Measurements from ENCODE around the gene CMTR1. TPM values are rescaled to one million over a fixed set of nuclear protein-coding genes. Genes with fewer than 3 reads are reported as not detected.
A peak's percentile ranks its signal among the peaks of the same experiment; 100 is the strongest.

The CMTR1 gene
- total and polyA plus RNA-seq, 9 donors: 18.7 to 45.0 (median 38.4) TPM

- intact Hi-C loops (cut with DNase I): no loop called here
- TF ChIP-seq EP300 (IDR thresholded peaks at IDR 0.05) (peak; percentile 2), POLR2A (IDR thresholded peaks at IDR 0.05) (no peak)
- H3K4me1 ChIP-seq (ENCODE audit: insufficient read depth): peaks cover 3% of the 10 kb centered on the region
These were observed 468 bp upstream of the CMTR1 start for GRCh38 chr6:37432590-37432915.

GRCh38 chr6:37433657-37434271 is 743 bp downstream of the CMTR1 start:
- H3K9me3 ChIP-seq: no peaks in the 10 kb centered on the region
- H3K4me1 ChIP-seq (ENCODE audit: insufficient read depth): peaks cover 3% of the 10 kb centered on the region
- no peak for TF ChIP-seq EP300 (IDR thresholded peaks at IDR 0.05)
- TF ChIP-seq CTCF (IDR thresholded peaks at IDR 0.05): no peak
- no peak for TF ChIP-seq POLR2A (IDR thresholded peaks at IDR 0.05)
- H3K27ac ChIP-seq: peak overlapping the region; percentile 86 to 97
- H3K27me3 ChIP-seq: no peaks in the 10 kb centered on the region
- DNase-seq: no peak
- WGBS, 3 donors: 2 to 3% (median 2%) methylated on average over 13 of the region's 13 CpGs
- intact Hi-C loops (cut with DNase I): no loop called here
- H3K36me3 ChIP-seq: no peaks in the 10 kb centered on the region
- H3K4me3 ChIP-seq: peak overlapping the region; percentile 87

More at GRCh38 chr6:37432590-37432915, 468 bp upstream of the CMTR1 start:
- peak overlapping the region; percentile 87 for H3K4me3 ChIP-seq
- no peaks in the 10 kb centered on the region for H3K36me3 ChIP-seq
- no peak for DNase-seq
- no peaks in the 10 kb centered on the region for H3K27me3 ChIP-seq
- peak overlapping the region in 1 of 2 donors; percentile 86 for H3K27ac ChIP-seq
- 12 to 14% (median 14%) methylated on average over 7 of the region's 7 CpGs for WGBS, 3 donors
- H3K9me3 ChIP-seq: no peaks in the 10 kb centered on the region

GRCh38 chr6:37435373-37435772 is 2.4 kb downstream of the CMTR1 start:
- WGBS, 3 donors: 56 to 67% (median 62%) methylated on average over 4 of the region's 4 CpGs
- TF ChIP-seq CTCF (IDR thresholded peaks at IDR 0.05): no peak
- TF ChIP-seq EP300 (IDR thresholded peaks at IDR 0.05): no peak
- TF ChIP-seq POLR2A (IDR thresholded peaks at IDR 0.05): no peak
- intact Hi-C loops (cut with DNase I): no loop called here
- Histone ChIP-seq H3K4me3 (no peak overlapping the region), H3K27me3 (no peaks in the 10 kb centered on the region), H3K9me3 (no peaks in the 10 kb centered on the region), H3K4me1 (ENCODE audit: insufficient read depth) (peaks cover 3% of the 10 kb centered on the region), H3K27ac (no peak overlapping the region), H3K36me3 (no peaks in the 10 kb centered on the region)
- no peak for DNase-seq

- H3K4me1 ChIP-seq (ENCODE audit: insufficient read depth): peaks cover 3% of the 10 kb centered on the region
- TF ChIP-seq POLR2A (IDR thresholded peaks at IDR 0.05) (no peak), EP300 (IDR thresholded peaks at IDR 0.05) (no peak), CTCF (IDR thresholded peaks at IDR 0.05) (no peak)
- H3K27me3 ChIP-seq: no peaks in the 10 kb centered on the region
- H3K27ac ChIP-seq: no peak overlapping the region
- no peak for DNase-seq
- intact Hi-C loops (cut with DNase I): no loop called here
- no peak overlapping the region for H3K4me3 ChIP-seq
- whole genome bisulfite sequencing, 3 donors: 77 to 86% (median 82%) methylated on average over 5 of the region's 5 CpGs
- no peaks in the 10 kb centered on the region for H3K36me3 ChIP-seq
- H3K9me3 ChIP-seq: no peaks in the 10 kb centered on the region
These were observed 2.8 kb downstream of the CMTR1 start for GRCh38 chr6:37435816-37436215.

GRCh38 chr6:37438930-37439329 is 5.9 kb downstream of the CMTR1 start:
- H3K27me3 ChIP-seq: no peaks in the 10 kb centered on the region
- DNase-seq: no peak
- H3K27ac ChIP-seq: no peak overlapping the region
- intact Hi-C loops (cut with DNase I): no loop called here
- WGBS, 3 donors: 11 to 50% (median 22%) methylated on average over 1 of the region's 1 CpG
- TF ChIP-seq EP300 (IDR thresholded peaks at IDR 0.05): no peak
- TF ChIP-seq CTCF (IDR thresholded peaks at IDR 0.05): no peak
- no peak for TF ChIP-seq POLR2A (IDR thresholded peaks at IDR 0.05)
- H3K4me1 ChIP-seq (ENCODE audit: insufficient read depth): peaks cover 1% of the 10 kb centered on the region
- H3K36me3 ChIP-seq: no peaks in the 10 kb centered on the region
- no peaks in the 10 kb centered on the region for H3K9me3 ChIP-seq
- no peak overlapping the region for H3K4me3 ChIP-seq

All from ovary (tissue), 9 donors.